ENCODE results near the gene NEK4. TPM values are rescaled to one million over a fixed set of nuclear protein-coding genes. Genes with fewer than 3 reads are reported as not detected.

The NEK4 gene
- total and polyA plus RNA-seq, 4 donors = 5.4 to 28.7 (median 15.4) TPM

DNA sequence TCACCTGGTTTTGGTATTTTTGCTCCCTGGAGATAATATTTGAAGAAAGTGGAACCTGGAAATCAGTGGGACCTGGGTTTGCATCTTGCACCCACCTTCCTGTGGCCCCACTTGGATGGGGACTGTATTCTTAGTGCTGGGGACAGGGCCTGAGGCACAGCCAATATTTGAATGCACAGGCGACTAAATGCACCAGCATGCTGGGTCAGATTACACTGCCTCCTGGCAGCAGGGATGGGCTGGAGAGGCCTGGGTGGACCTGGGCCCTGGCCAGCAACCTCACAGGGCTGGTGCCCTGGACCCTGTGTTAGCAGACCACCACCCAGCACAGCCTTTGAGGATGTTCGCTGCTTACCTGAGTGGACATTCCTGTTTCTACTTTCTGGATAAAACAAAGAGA lies 49.2 kb upstream of the NEK4 start:
- Histone ChIP-seq H3K4me3 (ENCODE audit: low read depth in 1 of 3, low read length in 3 of 3) (no peak overlapping the region), H3K27ac (ENCODE audit: low read depth in 1 of 2, low read length in 2 of 2) (peak overlapping the region in 1 of 2 donors; percentile 16), H3K9ac (ENCODE audit: low read depth in 1 of 2, low read length in 2 of 2) (no peak overlapping the region), H3K4me1 (ENCODE audit: control insufficient read depth in 4 of 4, insufficient read depth in 4 of 4, low read length in 3 of 4) (peaks cover 2 to 85% (median 72%) of the 10 kb centered on the region in 4 donors), H3K27me3 (ENCODE audit: control insufficient read depth in 4 of 4, insufficient read depth in 4 of 4, low read length in 3 of 4) (no peaks in the 10 kb centered on the region), H3K36me3 (ENCODE audit: control insufficient read depth in 4 of 4, insufficient read depth in 3 of 4, low read depth in 1 of 4, low read length in 3 of 4) (peaks cover 24 to 86% (median 71%) of the 10 kb centered on the region in 4 donors), H3K9me3 (ENCODE audit: control insufficient read depth in 4 of 4, low read length in 3 of 4) (no peaks in the 10 kb centered on the region)
- TF ChIP-seq, protein P1, sequence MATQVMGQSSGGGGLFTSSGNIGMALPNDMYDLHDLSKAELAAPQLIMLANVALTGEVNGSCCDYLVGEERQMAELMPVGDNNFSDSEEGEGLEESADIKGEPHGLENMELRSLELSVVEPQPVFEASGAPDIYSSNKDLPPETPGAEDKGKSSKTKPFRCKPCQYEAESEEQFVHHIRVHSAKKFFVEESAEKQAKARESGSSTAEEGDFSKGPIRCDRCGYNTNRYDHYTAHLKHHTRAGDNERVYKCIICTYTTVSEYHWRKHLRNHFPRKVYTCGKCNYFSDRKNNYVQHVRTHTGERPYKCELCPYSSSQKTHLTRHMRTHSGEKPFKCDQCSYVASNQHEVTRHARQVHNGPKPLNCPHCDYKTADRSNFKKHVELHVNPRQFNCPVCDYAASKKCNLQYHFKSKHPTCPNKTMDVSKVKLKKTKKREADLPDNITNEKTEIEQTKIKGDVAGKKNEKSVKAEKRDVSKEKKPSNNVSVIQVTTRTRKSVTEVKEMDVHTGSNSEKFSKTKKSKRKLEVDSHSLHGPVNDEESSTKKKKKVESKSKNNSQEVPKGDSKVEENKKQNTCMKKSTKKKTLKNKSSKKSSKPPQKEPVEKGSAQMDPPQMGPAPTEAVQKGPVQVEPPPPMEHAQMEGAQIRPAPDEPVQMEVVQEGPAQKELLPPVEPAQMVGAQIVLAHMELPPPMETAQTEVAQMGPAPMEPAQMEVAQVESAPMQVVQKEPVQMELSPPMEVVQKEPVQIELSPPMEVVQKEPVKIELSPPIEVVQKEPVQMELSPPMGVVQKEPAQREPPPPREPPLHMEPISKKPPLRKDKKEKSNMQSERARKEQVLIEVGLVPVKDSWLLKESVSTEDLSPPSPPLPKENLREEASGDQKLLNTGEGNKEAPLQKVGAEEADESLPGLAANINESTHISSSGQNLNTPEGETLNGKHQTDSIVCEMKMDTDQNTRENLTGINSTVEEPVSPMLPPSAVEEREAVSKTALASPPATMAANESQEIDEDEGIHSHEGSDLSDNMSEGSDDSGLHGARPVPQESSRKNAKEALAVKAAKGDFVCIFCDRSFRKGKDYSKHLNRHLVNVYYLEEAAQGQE (IDR thresholded peaks at IDR 0.05) = no peak
- TF ChIP-seq HNF4A (conservative IDR thresholded peaks at IDR 0.05) (no peak), YY1 (IDR thresholded peaks at IDR 0.05) (no peak)
- no peak for DNase-seq (ENCODE audit: low spot score)
- 79% methylated on average over 2 of the region's 2 CpGs for WGBS

GRCh38 chr3:52817860-52818259 lies 47.1 kb upstream of the NEK4 start:
- no peak overlapping the region for H3K4me3 ChIP-seq (ENCODE audit: low read depth in 1 of 3, low read length in 3 of 3)
- no peaks in the 10 kb centered on the region for H3K9me3 ChIP-seq (ENCODE audit: control insufficient read depth in 4 of 4, low read length in 3 of 4)
- H3K4me1 ChIP-seq (ENCODE audit: control insufficient read depth in 4 of 4, insufficient read depth in 4 of 4, low read length in 3 of 4) = peaks cover 0 to 85% (median 69%) of the 10 kb centered on the region in 4 donors
- TF ChIP-seq, protein P1 (IDR thresholded peaks at IDR 0.05) = no peak
- TF ChIP-seq YY1 (IDR thresholded peaks at IDR 0.05) = no peak
- no peak for TF ChIP-seq RXRA (IDR thresholded peaks at IDR 0.05)
- no peak for TF ChIP-seq NR2F2 (IDR thresholded peaks at IDR 0.05)
- no peak for TF ChIP-seq HNF4G (IDR thresholded peaks at IDR 0.05)
- TF ChIP-seq JUND (IDR thresholded peaks at IDR 0.05) = no peak
- TF ChIP-seq FOXA2 (IDR thresholded peaks at IDR 0.05) = no peak
- DNase-seq (ENCODE audit: low spot score) = no peak
- H3K27ac ChIP-seq (ENCODE audit: low read depth in 1 of 2, low read length in 2 of 2) = no peak overlapping the region
- H3K27me3 ChIP-seq (ENCODE audit: control insufficient read depth in 4 of 4, insufficient read depth in 4 of 4, low read length in 3 of 4) = no peaks in the 10 kb centered on the region
- WGBS = 82% methylated on average over 7 of the region's 7 CpGs
- H3K9ac ChIP-seq (ENCODE audit: low read depth in 1 of 2, low read length in 2 of 2) = no peak overlapping the region
- peaks cover 16 to 78% (median 65%) of the 10 kb centered on the region in 4 donors for H3K36me3 ChIP-seq (ENCODE audit: control insufficient read depth in 4 of 4, insufficient read depth in 3 of 4, low read depth in 1 of 4, low read length in 3 of 4)

DNA sequence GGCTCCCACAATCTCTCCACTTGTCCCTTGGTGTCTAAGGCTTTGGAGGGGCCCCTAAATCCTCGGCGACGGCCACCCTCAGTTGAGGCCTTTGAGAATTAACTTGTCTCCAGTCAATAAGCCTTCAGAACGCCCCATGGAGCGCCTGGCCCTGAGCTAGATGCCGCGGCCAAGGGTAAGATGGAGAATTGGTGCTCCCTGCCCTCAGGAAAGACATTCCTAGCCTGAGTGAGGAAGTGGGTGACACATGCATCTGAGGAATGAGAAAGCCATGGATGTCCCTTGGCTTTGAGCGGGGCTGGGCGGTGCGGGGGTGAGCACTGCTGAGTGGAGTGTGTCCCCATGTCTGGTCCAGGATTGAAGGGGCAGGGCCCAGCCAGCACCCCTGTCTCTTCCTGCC lies 46.5 kb upstream of the NEK4 start:
- WGBS = 96% methylated on average over 10 of the region's 10 CpGs

More for the DNA sequence above, 46.5 kb upstream of the NEK4 start:
- no peaks in the 10 kb centered on the region for H3K9me3 ChIP-seq (ENCODE audit: control insufficient read depth in 4 of 4, low read length in 3 of 4)
- H3K4me1 ChIP-seq (ENCODE audit: control insufficient read depth in 4 of 4, insufficient read depth in 4 of 4, low read length in 3 of 4) = peaks cover 0 to 81% (median 67%) of the 10 kb centered on the region in 4 donors
- no peaks in the 10 kb centered on the region for H3K27me3 ChIP-seq (ENCODE audit: control insufficient read depth in 4 of 4, insufficient read depth in 4 of 4, low read length in 3 of 4)
- no peak overlapping the region for H3K4me3 ChIP-seq (ENCODE audit: low read depth in 1 of 3, low read length in 3 of 3)
- TF ChIP-seq RAD21 (IDR thresholded peaks at IDR 0.05) (no peak), GABPA (IDR thresholded peaks at IDR 0.05 in 1 of 2, conservative IDR thresholded peaks at IDR 0.05 in 1 of 2) (no peak), RXRA (IDR thresholded peaks at IDR 0.05) (no peak), ZBTB33 (IDR thresholded peaks at IDR 0.05) (no peak), HNF4A (conservative IDR thresholded peaks at IDR 0.05) (no peak), TAF1 (conservative IDR thresholded peaks at IDR 0.05) (no peak), SP1 (IDR thresholded peaks at IDR 0.05) (no peak), JUND (IDR thresholded peaks at IDR 0.05) (no peak)
- TF ChIP-seq, protein P2, sequence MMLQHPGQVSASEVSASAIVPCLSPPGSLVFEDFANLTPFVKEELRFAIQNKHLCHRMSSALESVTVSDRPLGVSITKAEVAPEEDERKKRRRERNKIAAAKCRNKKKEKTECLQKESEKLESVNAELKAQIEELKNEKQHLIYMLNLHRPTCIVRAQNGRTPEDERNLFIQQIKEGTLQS (IDR thresholded peaks at IDR 0.05) = no peak
- peaks cover 16 to 72% (median 59%) of the 10 kb centered on the region in 4 donors for H3K36me3 ChIP-seq (ENCODE audit: control insufficient read depth in 4 of 4, insufficient read depth in 3 of 4, low read depth in 1 of 4, low read length in 3 of 4)
- no peak for DNase-seq (ENCODE audit: low spot score)
- no peak overlapping the region for H3K9ac ChIP-seq (ENCODE audit: low read depth in 1 of 2, low read length in 2 of 2)
- H3K27ac ChIP-seq (ENCODE audit: low read depth in 1 of 2, low read length in 2 of 2) = no peak overlapping the region
